PFSK-1 (cell line): ENCODE data around the gene MBD3L5.

Experiments used
- POLR2AphosphoS5 ChIP-seq: IDR thresholded peaks from 2 replicates; pipeline ENCODE4 v1.6.1; 2012; ENCODE audit warnings: low read depth, mild to moderate bottlenecking, control low read depth, low read length, moderate library complexity
- SIN3A ChIP-seq: IDR thresholded peaks from 2 replicates; pipeline ENCODE4 v1.6.1; 2012; ENCODE audit warnings: mild to moderate bottlenecking, low read length, moderate library complexity, borderline replicate concordance; ENCODE audit not compliant: insufficient read depth
- TAF1 ChIP-seq: IDR thresholded peaks from 2 replicates; pipeline ENCODE4 v1.6.1; 2012; ENCODE audit warnings: low read length, control low read depth, borderline replicate concordance; ENCODE audit not compliant: insufficient read depth
- TF ChIP-seq, protein P1 (sequence below), 2 experiments: IDR thresholded peaks; 2 replicates each; pipeline versions ENCODE4 v1.6.1 to v1.8.0; 2011 to 2012; ENCODE audit warnings: low read depth in 2 of 2, low read length in 2 of 2, control low read depth in 1 of 2, inconsistent platforms in 1 of 2, mild to moderate bottlenecking in 1 of 2, moderate library complexity in 1 of 2; ENCODE audit not compliant: insufficient read depth in 1 of 2

DNA sequence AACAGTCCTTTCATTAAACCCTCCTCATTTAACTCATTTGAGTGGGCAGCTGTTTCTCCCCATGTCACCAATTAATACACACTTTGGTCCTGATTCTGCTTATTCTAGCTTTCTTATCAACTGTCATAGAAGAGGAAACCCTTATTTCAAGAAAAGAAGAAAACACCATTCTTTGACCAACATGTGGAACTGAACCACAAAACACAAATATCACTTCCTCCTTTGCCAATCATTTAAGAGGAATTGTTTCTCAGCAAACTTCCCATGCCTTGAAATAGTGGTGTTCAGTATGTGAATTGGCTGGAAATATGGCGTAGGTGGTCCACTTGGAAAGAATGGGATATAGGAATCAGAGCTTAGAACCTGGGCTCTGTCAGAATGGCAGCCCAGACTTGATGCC lies 29.6 kb upstream of the MBD3L5 start:
- TF ChIP-seq, protein P1, sequence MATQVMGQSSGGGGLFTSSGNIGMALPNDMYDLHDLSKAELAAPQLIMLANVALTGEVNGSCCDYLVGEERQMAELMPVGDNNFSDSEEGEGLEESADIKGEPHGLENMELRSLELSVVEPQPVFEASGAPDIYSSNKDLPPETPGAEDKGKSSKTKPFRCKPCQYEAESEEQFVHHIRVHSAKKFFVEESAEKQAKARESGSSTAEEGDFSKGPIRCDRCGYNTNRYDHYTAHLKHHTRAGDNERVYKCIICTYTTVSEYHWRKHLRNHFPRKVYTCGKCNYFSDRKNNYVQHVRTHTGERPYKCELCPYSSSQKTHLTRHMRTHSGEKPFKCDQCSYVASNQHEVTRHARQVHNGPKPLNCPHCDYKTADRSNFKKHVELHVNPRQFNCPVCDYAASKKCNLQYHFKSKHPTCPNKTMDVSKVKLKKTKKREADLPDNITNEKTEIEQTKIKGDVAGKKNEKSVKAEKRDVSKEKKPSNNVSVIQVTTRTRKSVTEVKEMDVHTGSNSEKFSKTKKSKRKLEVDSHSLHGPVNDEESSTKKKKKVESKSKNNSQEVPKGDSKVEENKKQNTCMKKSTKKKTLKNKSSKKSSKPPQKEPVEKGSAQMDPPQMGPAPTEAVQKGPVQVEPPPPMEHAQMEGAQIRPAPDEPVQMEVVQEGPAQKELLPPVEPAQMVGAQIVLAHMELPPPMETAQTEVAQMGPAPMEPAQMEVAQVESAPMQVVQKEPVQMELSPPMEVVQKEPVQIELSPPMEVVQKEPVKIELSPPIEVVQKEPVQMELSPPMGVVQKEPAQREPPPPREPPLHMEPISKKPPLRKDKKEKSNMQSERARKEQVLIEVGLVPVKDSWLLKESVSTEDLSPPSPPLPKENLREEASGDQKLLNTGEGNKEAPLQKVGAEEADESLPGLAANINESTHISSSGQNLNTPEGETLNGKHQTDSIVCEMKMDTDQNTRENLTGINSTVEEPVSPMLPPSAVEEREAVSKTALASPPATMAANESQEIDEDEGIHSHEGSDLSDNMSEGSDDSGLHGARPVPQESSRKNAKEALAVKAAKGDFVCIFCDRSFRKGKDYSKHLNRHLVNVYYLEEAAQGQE (IDR thresholded peaks at IDR 0.05; ENCODE audit: insufficient read depth in 1 of 2, low read depth in 2 of 2, low read length in 2 of 2): no peak
- TF ChIP-seq POLR2AphosphoS5 (no peak), TAF1 (no peak), SIN3A (no peak)
